HG02840 (cell line): ENCODE results near the gene TDRD7.

ENCODE experiments used
- ATAC-seq: cut with Tn5 transposase; IDR thresholded peaks from one replicate; pipeline ENCODE4 v1.9.1; 2021; ENCODE audit warnings: mild to moderate bottlenecking, moderate library complexity, moderate number of reproducible peaks; ENCODE audit not compliant: unreplicated experiment, low FRiP score

TDRD7 gene, protein sequence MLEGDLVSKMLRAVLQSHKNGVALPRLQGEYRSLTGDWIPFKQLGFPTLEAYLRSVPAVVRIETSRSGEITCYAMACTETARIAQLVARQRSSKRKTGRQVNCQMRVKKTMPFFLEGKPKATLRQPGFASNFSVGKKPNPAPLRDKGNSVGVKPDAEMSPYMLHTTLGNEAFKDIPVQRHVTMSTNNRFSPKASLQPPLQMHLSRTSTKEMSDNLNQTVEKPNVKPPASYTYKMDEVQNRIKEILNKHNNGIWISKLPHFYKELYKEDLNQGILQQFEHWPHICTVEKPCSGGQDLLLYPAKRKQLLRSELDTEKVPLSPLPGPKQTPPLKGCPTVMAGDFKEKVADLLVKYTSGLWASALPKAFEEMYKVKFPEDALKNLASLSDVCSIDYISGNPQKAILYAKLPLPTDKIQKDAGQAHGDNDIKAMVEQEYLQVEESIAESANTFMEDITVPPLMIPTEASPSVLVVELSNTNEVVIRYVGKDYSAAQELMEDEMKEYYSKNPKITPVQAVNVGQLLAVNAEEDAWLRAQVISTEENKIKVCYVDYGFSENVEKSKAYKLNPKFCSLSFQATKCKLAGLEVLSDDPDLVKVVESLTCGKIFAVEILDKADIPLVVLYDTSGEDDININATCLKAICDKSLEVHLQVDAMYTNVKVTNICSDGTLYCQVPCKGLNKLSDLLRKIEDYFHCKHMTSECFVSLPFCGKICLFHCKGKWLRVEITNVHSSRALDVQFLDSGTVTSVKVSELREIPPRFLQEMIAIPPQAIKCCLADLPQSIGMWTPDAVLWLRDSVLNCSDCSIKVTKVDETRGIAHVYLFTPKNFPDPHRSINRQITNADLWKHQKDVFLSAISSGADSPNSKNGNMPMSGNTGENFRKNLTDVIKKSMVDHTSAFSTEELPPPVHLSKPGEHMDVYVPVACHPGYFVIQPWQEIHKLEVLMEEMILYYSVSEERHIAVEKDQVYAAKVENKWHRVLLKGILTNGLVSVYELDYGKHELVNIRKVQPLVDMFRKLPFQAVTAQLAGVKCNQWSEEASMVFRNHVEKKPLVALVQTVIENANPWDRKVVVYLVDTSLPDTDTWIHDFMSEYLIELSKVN

GRCh38 chr9:97411789-97412625 lies at the start of gene TDRD7:
TSS of gene TDRD7 (plus strand) at chr9:97412096. CDS start at chr9:97428466, 16,370 bp downstream.
- ATAC-seq = peak; percentile 88

GRCh38 chr9:97362777-97363545 lies 48.9 kb upstream of the TDRD7 start:
- ATAC-seq = no peak

GRCh38 chr9:97363661-97364299 lies 48.1 kb upstream of the TDRD7 start:
- no peak for ATAC-seq

- ATAC-seq = no peak
These were observed 47.0 kb upstream of the TDRD7 start for GRCh38 chr9:97364769-97365490.

DNA sequence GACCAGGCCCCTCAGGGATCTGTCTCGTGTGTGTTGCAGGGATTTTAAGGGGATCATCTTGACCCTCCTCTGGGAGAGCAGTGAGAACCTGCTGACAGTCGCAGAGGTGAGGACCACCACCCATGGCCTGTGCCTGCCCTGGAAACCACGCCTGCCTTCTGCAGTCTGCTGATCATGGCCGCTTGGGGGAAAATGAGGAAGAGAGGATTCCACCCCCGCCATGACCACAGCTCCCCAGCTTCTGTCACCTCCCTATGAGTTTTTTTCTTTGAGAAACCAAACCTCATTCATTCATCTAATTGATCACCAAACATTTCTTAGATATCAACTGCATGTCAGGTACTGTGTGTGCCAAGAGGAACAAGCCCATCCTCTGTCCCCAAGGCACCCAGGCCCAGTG lies 46.3 kb upstream of the TDRD7 start:
- no peak for ATAC-seq

GRCh38 chr9:97366476-97366875 lies 45.4 kb upstream of the TDRD7 start:
- no peak for ATAC-seq

GRCh38 chr9:97366889-97367288 lies 45.0 kb upstream of the TDRD7 start:
- ATAC-seq = no peak

DNA sequence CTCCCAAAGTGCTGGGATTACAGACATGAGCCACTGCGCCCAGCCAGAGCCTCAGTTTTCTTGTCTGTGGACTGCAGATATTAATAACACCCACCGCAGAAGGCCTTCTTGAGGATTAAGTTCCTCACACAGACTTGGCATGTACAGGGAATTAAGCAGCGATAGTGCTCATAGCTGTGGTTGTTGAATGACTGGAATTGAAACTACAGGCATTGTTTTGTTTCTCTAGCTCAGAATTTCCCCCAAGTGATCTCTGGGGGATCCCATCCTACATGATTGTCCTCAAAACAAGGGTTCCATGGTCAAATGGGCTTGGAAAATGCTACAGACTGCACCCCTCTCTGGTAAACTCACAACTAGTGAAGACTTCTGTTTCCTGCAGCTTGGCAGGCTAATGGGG lies 44.2 kb upstream of the TDRD7 start:
- ATAC-seq = no peak

- no peak for ATAC-seq
These were observed 42.9 kb upstream of the TDRD7 start for GRCh38 chr9:97368964-97369363.

- ATAC-seq = no peak
These were observed 39.3 kb upstream of the TDRD7 start for GRCh38 chr9:97372580-97372979.

DNA sequence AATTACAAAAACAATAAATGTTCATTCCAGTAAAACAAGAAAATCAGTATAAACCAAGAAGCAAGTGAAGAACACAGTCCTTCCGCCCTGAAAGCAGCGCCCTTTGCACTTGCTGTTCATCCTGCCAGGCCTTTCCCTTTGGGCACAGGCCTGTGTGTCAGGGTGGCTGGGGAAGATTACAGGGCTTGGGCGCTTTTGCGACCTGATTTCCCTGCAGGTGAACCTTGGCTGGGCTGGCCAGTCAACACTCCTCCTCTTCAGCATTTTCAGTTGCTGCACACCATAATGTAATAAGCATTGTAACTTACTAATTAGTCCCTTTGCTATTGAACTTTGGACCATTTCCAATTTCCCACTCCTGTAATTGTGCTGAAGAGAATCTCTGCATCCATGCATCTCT lies 38.6 kb upstream of the TDRD7 start:
- no peak for ATAC-seq

GRCh38 chr9:97374811-97375210 lies 37.1 kb upstream of the TDRD7 start:
- ATAC-seq = no peak

- no peak for ATAC-seq
These were observed 35.0 kb upstream of the TDRD7 start for GRCh38 chr9:97376902-97377301.

GRCh38 chr9:97382099-97382718 lies 29.7 kb upstream of the TDRD7 start:
- ATAC-seq = no peak

DNA sequence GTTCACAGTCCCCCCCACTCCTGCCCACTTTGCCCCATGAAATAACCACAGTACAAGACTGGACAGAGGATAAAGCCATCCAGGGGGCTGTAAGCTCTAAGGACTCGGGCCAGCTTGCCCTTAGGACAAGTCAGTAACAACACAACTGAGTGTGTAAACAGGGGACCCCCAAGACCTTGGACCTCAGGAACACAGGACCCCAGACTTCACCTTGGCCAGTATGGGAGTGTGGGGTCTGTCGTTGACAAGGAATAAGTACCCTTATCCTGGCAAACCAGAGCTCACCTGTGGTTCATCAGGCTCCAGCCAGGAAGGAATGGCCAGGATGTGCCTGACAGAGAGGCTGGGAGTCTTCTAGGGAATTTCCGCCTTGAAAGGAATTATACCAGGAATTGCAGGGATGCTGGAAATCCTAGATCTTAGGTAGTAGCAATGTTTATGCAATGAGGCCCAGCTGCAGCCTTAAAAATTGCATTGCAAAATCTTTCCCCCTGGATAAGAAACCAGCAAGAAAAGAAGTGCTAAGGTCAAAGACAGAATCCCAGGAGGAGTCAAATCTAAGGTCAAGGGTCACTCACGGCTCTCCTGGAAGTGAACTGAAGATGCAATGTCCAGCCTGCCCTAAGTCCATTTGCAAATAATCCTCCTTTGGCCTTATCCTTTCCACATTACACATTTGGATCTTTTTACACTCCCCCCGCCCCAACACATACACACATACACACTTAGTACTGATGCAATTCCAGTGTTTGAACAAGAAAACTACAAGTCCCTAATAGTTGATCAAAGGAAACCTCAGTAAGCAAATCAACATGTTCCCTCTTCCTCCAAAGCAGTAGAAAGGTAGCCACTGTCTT lies 27.3 kb upstream of the TDRD7 start:
- ATAC-seq = no peak

DNA sequence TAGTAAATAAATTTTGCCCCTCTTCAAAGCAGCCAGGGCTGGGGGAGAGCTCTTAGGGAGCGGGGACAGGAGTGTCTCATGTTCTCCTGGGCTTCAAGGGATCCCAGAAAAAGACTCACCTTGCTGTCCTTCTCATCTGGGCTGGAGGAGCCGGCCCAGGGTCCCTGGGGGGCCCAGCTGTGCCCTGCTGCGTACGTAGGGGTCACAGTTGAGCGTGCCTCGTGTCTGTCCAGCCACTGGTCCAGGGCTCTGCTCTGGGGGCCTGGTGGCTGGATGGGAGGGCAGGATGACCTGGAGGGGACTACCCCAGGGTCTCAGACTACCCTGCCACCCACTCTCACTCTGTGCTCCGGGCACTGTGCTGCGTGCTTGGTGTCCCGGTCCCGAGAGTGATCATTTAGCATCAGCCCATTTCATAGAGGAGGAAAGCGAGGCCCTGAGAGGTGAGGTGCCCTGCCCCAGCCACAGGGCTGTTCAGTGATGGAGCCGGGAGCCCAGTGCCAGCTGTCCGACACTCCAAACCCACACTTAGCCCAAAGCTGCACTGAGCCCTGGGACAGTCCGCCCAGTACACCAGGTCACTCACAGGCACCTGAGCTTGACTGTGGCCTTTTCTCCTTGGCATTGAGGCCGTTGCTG lies 26.2 kb upstream of the TDRD7 start:
- ATAC-seq = no peak

GRCh38 chr9:97386265-97386633 lies 25.6 kb upstream of the TDRD7 start:
- no peak for ATAC-seq
